WTC11 (cell line): Measurements from ENCODE around the gene OR10D3. TPM values are rescaled to one million over a fixed set of nuclear protein-coding genes. Genes with fewer than 3 reads are reported as not detected.

Experiments
- ATAC-seq: fragments of 200-7000 bp; cut with Tn5 transposase; 2 replicates; pipeline ENCODE4 v1.10.0; 2021; ENCODE audit warnings: mild to moderate bottlenecking, moderate library complexity
- CTCF ChIA-PET: fragments of 300-600 bp; sonication (Branson Sonifier 250); formaldehyde crosslinking; loops from one replicate; lab custom pipeline; 2021; ENCODE audit warnings: antibody characterized with exemption; lab: Charles Lee
- POLR2A ChIA-PET: fragments of 350-600 bp; sonication (Branson Sonifier 250); formaldehyde crosslinking; loops from one replicate; lab custom pipeline; 2021; ENCODE audit warnings: antibody characterized with exemption; lab: Charles Lee
- DNase-seq: peaks from one replicate; pipeline ENCODE4 v3.0.0; 2021; ENCODE audit warnings: low spot score
- H3K27ac Mint-ChIP-seq: 2 replicates; pipeline ENCODE4 v1.8.0; 2021; ENCODE audit warnings: mixed read lengths
- H3K27me3 Mint-ChIP-seq: 2 replicates; pipeline ENCODE4 v1.8.0; 2021; ENCODE audit warnings: low read depth, mild to moderate bottlenecking, moderate library complexity, mixed read lengths
- H3K36me3 Mint-ChIP-seq: 2 replicates; pipeline ENCODE4 v1.8.0; 2021; ENCODE audit warnings: mixed read lengths
- H3K4me1 Mint-ChIP-seq: 2 replicates; pipeline ENCODE4 v1.8.0; 2022; ENCODE audit warnings: mixed read lengths
- H3K4me3 Mint-ChIP-seq: 2 replicates; pipeline ENCODE4 v1.8.0; 2021; ENCODE audit warnings: mild to moderate bottlenecking, moderate library complexity, mixed read lengths
- H3K9me3 Mint-ChIP-seq: 2 replicates; pipeline ENCODE4 v1.8.0; 2021; ENCODE audit warnings: mixed read lengths
- ARID4B ChIP-seq: sonication (generic); formaldehyde crosslinking; IDR thresholded peaks from 2 replicates; pipeline ENCODE4 v1.8.0; 2023; ENCODE audit warnings: missing genetic modification reagents, mild to moderate bottlenecking, borderline replicate concordance
- ATF3 ChIP-seq: sonication (generic); formaldehyde crosslinking; conservative IDR thresholded peaks from 2 replicates; pipeline ENCODE4 v1.8.1; 2022; ENCODE audit warnings: mild to moderate bottlenecking, missing genetic modification reagents
- CREB1 ChIP-seq: sonication (generic); formaldehyde crosslinking; IDR thresholded peaks from 2 replicates; pipeline ENCODE4 v1.8.0; 2023; ENCODE audit warnings: mild to moderate bottlenecking, missing genetic modification reagents
- CREM ChIP-seq: sonication (generic); formaldehyde crosslinking; IDR thresholded peaks from 2 replicates; pipeline ENCODE4 v1.8.1; 2022; ENCODE audit warnings: mild to moderate bottlenecking, missing genetic modification reagents, moderate library complexity
- E2F4 ChIP-seq: sonication (generic); formaldehyde crosslinking; IDR thresholded peaks from 2 replicates; pipeline ENCODE4 v1.8.1; 2022; ENCODE audit warnings: low read depth, mild to moderate bottlenecking, moderate library complexity, missing genetic modification reagents, borderline replicate concordance
- EMX1 ChIP-seq: fragments of 250-450 bp; sonication (Bioruptor Pico); IDR thresholded peaks from 2 replicates; pipeline ENCODE4 v1.8.0; 2021; ENCODE audit warnings: mild to moderate bottlenecking
- ESRRA ChIP-seq: sonication (generic); formaldehyde crosslinking; IDR thresholded peaks from 2 replicates; pipeline ENCODE4 v1.8.1; 2022; ENCODE audit warnings: mild to moderate bottlenecking, missing genetic modification reagents, borderline replicate concordance
- GRHL2 ChIP-seq: fragments of 250-450 bp; sonication (Bioruptor Pico); IDR thresholded peaks from 2 replicates; pipeline ENCODE4 v1.8.0; 2022; ENCODE audit warnings: mild to moderate bottlenecking, moderate library complexity; ENCODE audit not compliant: insufficient replicate concordance, severe bottlenecking
- JAZF1 ChIP-seq: fragments of 250-450 bp; sonication (Bioruptor Pico); IDR thresholded peaks from 2 replicates; pipeline ENCODE4 v1.9.0; 2021; ENCODE audit warnings: moderate library complexity, mild to moderate bottlenecking, inconsistent platforms
- NFE2L1 ChIP-seq: sonication (generic); formaldehyde crosslinking; IDR thresholded peaks from 2 replicates; pipeline ENCODE4 v1.8.1; 2023; ENCODE audit warnings: missing genetic modification reagents
- NR1H2 ChIP-seq: sonication (generic); formaldehyde crosslinking; IDR thresholded peaks from 2 replicates; pipeline ENCODE4 v1.9.0; 2021; ENCODE audit warnings: mild to moderate bottlenecking, moderate library complexity, missing genetic modification reagents
- OVOL2 ChIP-seq: fragments of 250-450 bp; sonication (Bioruptor Pico); IDR thresholded peaks from 2 replicates; pipeline ENCODE4 v1.9.0; 2021; ENCODE audit warnings: mild to moderate bottlenecking, borderline replicate concordance
- PRRX2 ChIP-seq: fragments of 250-450 bp; sonication (Bioruptor Pico); IDR thresholded peaks from 2 replicates; pipeline ENCODE4 v1.8.0; 2021; ENCODE audit warnings: mild to moderate bottlenecking
- SP1 ChIP-seq: sonication (generic); formaldehyde crosslinking; conservative IDR thresholded peaks from 2 replicates; pipeline ENCODE4 v1.8.1; 2022; ENCODE audit warnings: missing genetic modification reagents
- ZNF121 ChIP-seq: sonication (generic); formaldehyde crosslinking; IDR thresholded peaks from 2 replicates; pipeline ENCODE4 v1.8.0; 2023; ENCODE audit warnings: missing genetic modification reagents
- ZNF317 ChIP-seq: sonication (generic); formaldehyde crosslinking; IDR thresholded peaks from 2 replicates; pipeline ENCODE4 v1.8.1; 2023; ENCODE audit warnings: low read depth, mild to moderate bottlenecking, moderate library complexity, missing genetic modification reagents, borderline replicate concordance
- ZNF423 ChIP-seq: fragments of 250-450 bp; sonication (Bioruptor Pico); IDR thresholded peaks from 2 replicates; pipeline ENCODE4 v2.1.2; 2022; ENCODE audit warnings: mild to moderate bottlenecking, moderate library complexity
- ZNF671 ChIP-seq: fragments of 250-450 bp; sonication (Bioruptor Pico); IDR thresholded peaks from 2 replicates; pipeline ENCODE4 v1.8.0; 2021; ENCODE audit warnings: mild to moderate bottlenecking
- ZSCAN18 ChIP-seq: fragments of 250-450 bp; sonication (Bioruptor Pico); IDR thresholded peaks from 2 replicates; pipeline ENCODE4 v2.1.2; 2022; ENCODE audit warnings: mild to moderate bottlenecking, moderate library complexity
- total RNA-seq: library from RNA; stranded (reverse); gene quantifications from 3 replicates; pipeline ENCODE4 v1.2.3, GENCODE V29; 2021
- TF ChIP-seq, protein P1 (sequence below): sonication (generic); formaldehyde crosslinking; IDR thresholded peaks from 2 replicates; pipeline ENCODE4 v1.8.0; 2022; ENCODE audit warnings: mild to moderate bottlenecking, missing genetic modification reagents
- TF ChIP-seq, protein P2 (sequence below): sonication (generic); formaldehyde crosslinking; IDR thresholded peaks from 2 replicates; pipeline ENCODE4 v1.8.0; 2022; ENCODE audit warnings: mild to moderate bottlenecking, missing genetic modification reagents

OR10D3 gene
- total RNA-seq, 1 experiment from 2014 or later: not detected

DNA sequence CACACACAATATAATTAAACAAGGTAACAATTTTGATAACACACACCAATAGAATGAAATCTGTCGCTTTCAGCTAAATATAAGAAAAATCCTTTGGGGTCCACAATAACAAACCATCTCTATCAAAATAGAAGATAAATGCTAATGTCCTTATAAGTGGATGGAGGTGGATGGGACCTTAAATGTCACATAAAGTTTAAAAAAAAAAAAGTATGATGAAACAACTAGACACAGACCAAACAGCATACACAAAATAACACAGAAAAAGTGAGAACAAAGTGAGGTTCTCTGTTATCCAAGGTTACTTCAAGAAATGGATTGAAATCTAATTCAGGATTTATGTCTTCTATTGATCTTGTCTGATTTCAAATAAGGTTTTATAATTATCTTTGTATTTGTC, 10.5 kb upstream of the OR10D3 start:
- ChIA-PET CTCF (interaction anchor here (1.5 kb wide), 1 partner anchor 22 kb away, joined by 4 read pairs; no protein-coding TSS in a partner anchor), POLR2A (no interaction called here)
- H3K27ac Mint-ChIP-seq: no peak overlapping the region
- peaks cover 8% of the 10 kb centered on the region for H3K9me3 Mint-ChIP-seq
- H3K4me3 Mint-ChIP-seq: no peak overlapping the region
- H3K27me3 Mint-ChIP-seq: peaks cover 57% of the 10 kb centered on the region
- DNase-seq (no peak), ATAC-seq (no peak)
- H3K4me1 Mint-ChIP-seq: peaks cover 16% of the 10 kb centered on the region
- H3K36me3 Mint-ChIP-seq: peaks cover 6% of the 10 kb centered on the region
- no peak for TF ChIP-seq GRHL2 (CRISPR knock-in tag)
- TF ChIP-seq ATF3: no peak
- no peak for TF ChIP-seq ZSCAN18

GRCh38 chr11:124174001-124174583, 9.1 kb upstream of the OR10D3 start:
- POLR2A ChIA-PET: interaction anchor here (1.0 kb wide), 1 partner anchor 59 kb away, joined by 4 read pairs; the partner anchor contains the start of gene VWA5A

GRCh38 chr11:124176925-124177715, 6.0 kb upstream of the OR10D3 start:
- POLR2A ChIA-PET: no interaction called here
- ATAC-seq (no peak), DNase-seq (no peak)
- H3K4me3 Mint-ChIP-seq: no peak overlapping the region
- peaks cover 24% of the 10 kb centered on the region for H3K27me3 Mint-ChIP-seq
- peaks cover 9% of the 10 kb centered on the region for H3K4me1 Mint-ChIP-seq
- H3K36me3 Mint-ChIP-seq: no peaks in the 10 kb centered on the region
- CTCF ChIA-PET: interaction anchor here (1.1 kb wide), 1 partner anchor 108 kb away, joined by 3 read pairs; no protein-coding TSS in a partner anchor
- peaks cover 5% of the 10 kb centered on the region for H3K9me3 Mint-ChIP-seq
- H3K27ac Mint-ChIP-seq: no peak overlapping the region
- TF ChIP-seq ZNF423 (CRISPR knock-in tag) (no peak), ZNF317 (CRISPR knock-in tag) (no peak), CREM (no peak), PRRX2 (CRISPR knock-in tag) (no peak), ZNF121 (CRISPR knock-in tag) (no peak), NFE2L1 (CRISPR knock-in tag) (no peak), ARID4B (CRISPR knock-in tag) (no peak), ESRRA (CRISPR knock-in tag) (no peak), CREB1 (CRISPR knock-in tag) (no peak), NR1H2 (CRISPR knock-in tag) (no peak), OVOL2 (CRISPR knock-in tag) (no peak), SP1 (CRISPR knock-in tag) (no peak), EMX1 (CRISPR knock-in tag) (no peak)
- TF ChIP-seq, protein P1, sequence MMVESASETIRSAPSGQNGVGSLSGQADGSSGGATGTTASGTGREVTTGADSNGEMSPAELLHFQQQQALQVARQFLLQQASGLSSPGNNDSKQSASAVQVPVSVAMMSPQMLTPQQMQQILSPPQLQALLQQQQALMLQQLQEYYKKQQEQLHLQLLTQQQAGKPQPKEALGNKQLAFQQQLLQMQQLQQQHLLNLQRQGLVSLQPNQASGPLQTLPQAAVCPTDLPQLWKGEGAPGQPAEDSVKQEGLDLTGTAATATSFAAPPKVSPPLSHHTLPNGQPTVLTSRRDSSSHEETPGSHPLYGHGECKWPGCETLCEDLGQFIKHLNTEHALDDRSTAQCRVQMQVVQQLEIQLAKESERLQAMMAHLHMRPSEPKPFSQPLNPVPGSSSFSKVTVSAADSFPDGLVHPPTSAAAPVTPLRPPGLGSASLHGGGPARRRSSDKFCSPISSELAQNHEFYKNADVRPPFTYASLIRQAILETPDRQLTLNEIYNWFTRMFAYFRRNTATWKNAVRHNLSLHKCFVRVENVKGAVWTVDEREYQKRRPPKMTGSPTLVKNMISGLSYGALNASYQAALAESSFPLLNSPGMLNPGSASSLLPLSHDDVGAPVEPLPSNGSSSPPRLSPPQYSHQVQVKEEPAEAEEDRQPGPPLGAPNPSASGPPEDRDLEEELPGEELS (CRISPR knock-in tag): no peak

More at GRCh38 chr11:124174001-124174583, 9.1 kb upstream of the OR10D3 start:
- DNase-seq (no peak), ATAC-seq (peak; percentile 93)
- peaks cover 9% of the 10 kb centered on the region for H3K4me1 Mint-ChIP-seq
- H3K27me3 Mint-ChIP-seq: peaks cover 42% of the 10 kb centered on the region
- TF ChIP-seq, protein P2, sequence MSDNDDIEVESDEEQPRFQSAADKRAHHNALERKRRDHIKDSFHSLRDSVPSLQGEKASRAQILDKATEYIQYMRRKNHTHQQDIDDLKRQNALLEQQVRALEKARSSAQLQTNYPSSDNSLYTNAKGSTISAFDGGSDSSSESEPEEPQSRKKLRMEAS (CRISPR knock-in tag): no peak
- TF ChIP-seq ZNF671 (CRISPR knock-in tag): no peak
- TF ChIP-seq JAZF1 (CRISPR knock-in tag): no peak
- TF ChIP-seq E2F4 (CRISPR knock-in tag): no peak
- peaks cover 8% of the 10 kb centered on the region for H3K9me3 Mint-ChIP-seq
- no peak overlapping the region for H3K4me3 Mint-ChIP-seq
- H3K36me3 Mint-ChIP-seq: peaks cover 6% of the 10 kb centered on the region
- H3K27ac Mint-ChIP-seq: no peak overlapping the region
- CTCF ChIA-PET: interaction anchor here (0.9 to 1.9 kb wide), 4 partner anchors 21 to 102 kb away, joined by 3 to 12 read pairs (median 6); no protein-coding TSS in a partner anchor
